ENCODE results near the gene CSTF1. TPM values are rescaled to one million over a fixed set of nuclear protein-coding genes. Genes with fewer than 3 reads are reported as not detected.

CSTF1 gene
- total and polyA plus RNA-seq, 8 donors: 4.5 to 17.5 (median 14.2) TPM

DNA sequence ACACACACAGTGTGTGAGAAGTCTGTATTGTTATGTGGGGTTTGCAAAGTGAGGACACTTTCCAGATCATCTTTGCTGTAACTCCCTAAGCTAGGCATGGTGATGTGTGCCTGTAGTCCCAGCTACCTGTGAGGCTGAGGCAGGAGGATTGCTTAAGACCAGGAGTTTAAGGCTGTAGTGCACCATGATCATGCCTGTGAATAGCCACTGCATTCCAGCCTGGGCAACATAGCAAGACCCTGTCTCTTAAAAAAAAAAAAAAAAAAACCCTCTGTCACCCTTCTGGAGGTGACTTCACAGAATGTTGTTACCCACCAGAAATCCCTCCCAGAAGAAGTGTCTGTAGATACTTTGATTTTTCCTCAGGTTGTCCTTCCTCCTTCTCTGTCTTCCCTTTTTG, 34.5 kb downstream of the CSTF1 start:
- no peaks in the 10 kb centered on the region for H3K27me3 ChIP-seq
- DNase-seq (no peak), ATAC-seq (no peak), FAIRE-seq (no peak)
- H3K36me3 ChIP-seq: no peaks in the 10 kb centered on the region
- H3K4me1 ChIP-seq: no peaks in the 10 kb centered on the region
- H3K27ac ChIP-seq: no peak overlapping the region
- TF ChIP-seq CTCF (IDR thresholded peaks at IDR 0.05): no peak
- no peak overlapping the region for H3K4me3 ChIP-seq
- H3K9me3 ChIP-seq: no peaks in the 10 kb centered on the region
- intact Hi-C loops (cut with DNase I): no loop called here

DNA sequence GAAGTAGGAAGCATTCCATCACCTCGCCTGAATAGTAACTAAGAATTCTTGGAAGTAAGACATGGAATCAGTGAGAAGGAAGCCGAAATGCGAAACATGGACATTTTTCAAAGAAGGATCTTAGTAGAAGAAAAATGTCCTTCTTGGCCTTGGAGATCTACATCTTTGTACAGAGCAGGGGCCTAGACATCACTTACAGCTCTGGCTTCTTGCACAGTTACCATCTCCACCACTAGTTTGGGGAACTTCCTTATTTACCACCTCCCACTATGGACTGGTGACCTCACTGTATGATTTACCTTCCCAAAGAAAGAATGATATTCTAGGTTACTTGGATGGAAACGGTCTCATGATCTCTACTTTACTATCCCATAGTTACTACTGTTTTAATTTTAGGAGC, 35.4 kb downstream of the CSTF1 start:
- Histone ChIP-seq H3K36me3 (no peaks in the 10 kb centered on the region), H3K9me3 (no peaks in the 10 kb centered on the region), H3K27me3 (no peaks in the 10 kb centered on the region), H3K27ac (no peak overlapping the region), H3K4me3 (no peak overlapping the region), H3K4me1 (no peaks in the 10 kb centered on the region)
- FAIRE-seq (no peak), ATAC-seq (peak in 1 of 4 donors; percentile 25), DNase-seq (no peak)
- TF ChIP-seq CTCF (IDR thresholded peaks at IDR 0.05): no peak
- intact Hi-C loops (cut with DNase I): no loop called here
- 76 to 77% methylated on average over 4 of the region's 4 CpGs for WGBS, 2 donors

DNA sequence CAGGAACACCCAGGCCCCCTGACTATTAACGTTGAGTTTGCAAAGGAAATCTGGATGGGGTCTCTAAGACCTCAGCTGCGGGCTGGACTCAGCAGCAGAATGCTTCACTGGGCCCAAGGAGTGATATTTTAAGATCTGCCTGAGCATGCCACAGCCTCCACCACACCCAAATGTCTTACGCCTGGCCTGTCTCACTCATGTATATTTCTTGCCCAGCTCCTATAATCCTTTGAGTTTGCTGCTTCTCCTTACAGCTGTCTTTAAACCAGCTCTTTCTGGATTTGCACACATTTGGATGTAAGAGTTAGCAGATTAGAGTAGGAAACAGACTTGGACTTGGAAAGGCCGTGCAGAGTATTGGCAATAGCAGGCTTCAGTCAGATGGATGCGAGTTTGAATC, 36.0 kb downstream of the CSTF1 start:
- Histone ChIP-seq H3K4me3 (no peak overlapping the region), H3K36me3 (no peaks in the 10 kb centered on the region), H3K27me3 (no peaks in the 10 kb centered on the region), H3K4me1 (no peaks in the 10 kb centered on the region), H3K9me3 (no peaks in the 10 kb centered on the region), H3K27ac (no peak overlapping the region)
- no peak for TF ChIP-seq CTCF (IDR thresholded peaks at IDR 0.05)
- DNase-seq: no peak
- 62 to 76% methylated on average over 5 of the region's 5 CpGs for WGBS, 2 donors
- intact Hi-C loops (cut with DNase I): no loop called here
- FAIRE-seq: no peak
- ATAC-seq: no peak

- no peaks in the 10 kb centered on the region for H3K36me3 ChIP-seq
- H3K4me3 ChIP-seq: no peak overlapping the region
- H3K27me3 ChIP-seq: no peaks in the 10 kb centered on the region
- H3K9me3 ChIP-seq: no peaks in the 10 kb centered on the region
- DNase-seq (no peak), ATAC-seq (peak in 1 of 4 donors; percentile 16), FAIRE-seq (no peak)
- H3K4me1 ChIP-seq: no peaks in the 10 kb centered on the region
- no peak for TF ChIP-seq CTCF (IDR thresholded peaks at IDR 0.05)
- no peak overlapping the region for H3K27ac ChIP-seq
- intact Hi-C loops (cut with DNase I): no loop called here
- WGBS, 2 donors: 54 to 69% methylated on average over 8 of the region's 8 CpGs
These were observed 36.4 kb downstream of the CSTF1 start for GRCh38 chr20:56428881-56429280.

DNA sequence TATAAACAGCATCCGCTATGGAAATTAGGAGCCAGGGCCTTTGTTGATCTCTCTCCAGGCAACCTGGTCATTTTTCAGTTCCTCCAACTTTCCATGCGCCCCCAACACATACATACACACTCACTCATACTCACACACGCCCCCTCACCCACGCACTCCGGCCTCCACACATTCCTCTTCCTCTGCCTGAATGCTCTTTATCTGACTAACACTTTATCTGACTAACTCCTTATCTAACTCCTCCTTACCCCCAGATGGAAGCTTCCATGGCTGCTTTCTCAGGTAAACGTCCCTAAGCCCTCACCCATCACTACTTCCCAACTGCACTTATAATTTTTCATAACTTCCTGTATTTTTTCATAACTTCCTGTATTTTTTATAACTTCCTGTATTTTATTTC, 37.1 kb downstream of the CSTF1 start:
- Histone ChIP-seq H3K4me1 (no peaks in the 10 kb centered on the region), H3K27ac (no peak overlapping the region), H3K4me3 (no peak overlapping the region), H3K27me3 (no peaks in the 10 kb centered on the region), H3K36me3 (no peaks in the 10 kb centered on the region), H3K9me3 (no peaks in the 10 kb centered on the region)
- FAIRE-seq (no peak), ATAC-seq (no peak), DNase-seq (no peak)
- no peak for TF ChIP-seq CTCF (IDR thresholded peaks at IDR 0.05)
- 40 to 56% methylated on average over 6 of the region's 6 CpGs for WGBS, 2 donors
- intact Hi-C loops (cut with DNase I): no loop called here
